Inflammatory macrophage treated with lipopolysaccharide for 4 hours (primary cell): ENCODE data around the gene CELSR2.

Experiments
- DNase-seq: peaks from one replicate; pipeline ENCODE4 v3.0.0-alpha.2; 2020

The CELSR2 gene

GRCh38 chr1:109307274-109308021, 58.1 kb downstream of the CELSR2 start:
- no peak for DNase-seq

- DNase-seq: peak; percentile 49
Observed at GRCh38 chr1:109309347-109309746, 60.0 kb downstream of the CELSR2 start.

GRCh38 chr1:109312246-109312645, 62.9 kb downstream of the CELSR2 start:
- no peak for DNase-seq

GRCh38 chr1:109312978-109313775, 63.8 kb downstream of the CELSR2 start:
- DNase-seq: no peak

GRCh38 chr1:109314795-109315194, 65.5 kb downstream of the CELSR2 start:
- no peak for DNase-seq

- DNase-seq: no peak
Observed at GRCh38 chr1:109315288-109315687, 65.9 kb downstream of the CELSR2 start.

GRCh38 chr1:109316506-109316905, 67.2 kb downstream of the CELSR2 start:
- DNase-seq: no peak

- no peak for DNase-seq
Observed at GRCh38 chr1:109319114-109319513, 69.8 kb downstream of the CELSR2 start.

GRCh38 chr1:109322974-109323373, 73.6 kb downstream of the CELSR2 start:
- DNase-seq: no peak
